Right lobe of liver (tissue), 6 donors: ENCODE results near the gene LRRFIP2. TPM values are rescaled to one million over a fixed set of nuclear protein-coding genes. Genes with fewer than 3 reads are reported as not detected.
A peak's percentile ranks its signal among the peaks of the same experiment; 100 is the strongest.

Source experiments
- ATAC-seq, 4 donors: fragments of 200-7000 bp; cut with Tn5 transposase; one replicate each; pipeline ENCODE4 v1.9.1; 2020; ENCODE audit warnings: mild to moderate bottlenecking in 4 of 4, moderate library complexity in 4 of 4
- DNase-seq, 3 donors: peaks; one replicate each; pipeline ENCODE4 v3.0.0-alpha.2; 2020
- H3K27ac ChIP-seq, 3 donors: fragments of 200-600 bp; one replicate each; pipeline ENCODE4 v1.8.0; 2022
- H3K27me3 ChIP-seq, 2 donors: fragments of 200-600 bp; one replicate each; pipeline ENCODE4 v1.8.0; 2022
- H3K36me3 ChIP-seq, 4 donors: fragments of 200-600 bp; sonication (generic) in 1 of 4; one replicate each; pipeline versions ENCODE4 v1.5.1 to v1.8.0; 2017 to 2022; ENCODE audit warnings: control low read depth in 1 of 4
- H3K4me1 ChIP-seq, 4 donors: fragments of 200-600 bp; sonication (generic) in 1 of 4; one replicate each; pipeline versions ENCODE4 v1.5.1 to v1.8.0; 2017 to 2022; ENCODE audit warnings: control low read depth in 1 of 4
- H3K4me3 ChIP-seq, 3 donors: fragments of 200-600 bp; one replicate each; pipeline ENCODE4 v1.8.0; 2022
- H3K9me3 ChIP-seq, 4 donors: fragments of 200-600 bp; sonication (generic) in 1 of 4; one replicate each; pipeline versions ENCODE4 v1.5.1 to v1.8.0; 2017 to 2022; ENCODE audit warnings: control low read depth in 1 of 4
- CTCF ChIP-seq, 4 donors: fragments of 200-600 bp in 3 of 4; fragments of 450-650 bp in 1 of 4; IDR thresholded peaks; one replicate each; pipeline versions ENCODE4 v1.5.1 to v1.8.0; 2016 to 2022; ENCODE audit warnings: antibody characterized with exemption in 4 of 4, mild to moderate bottlenecking in 2 of 4
- POLR2A ChIP-seq: fragments of 450-650 bp; IDR thresholded peaks from one replicate; pipeline ENCODE4 v1.6.1; 2017; ENCODE audit warnings: antibody characterized with exemption, mild to moderate bottlenecking
- WGBS: methylation state at CpG from one replicate; pipeline ENCODE4 v1.1.6; 2018; ENCODE audit warnings: low coverage, low lambda C conversion rate; ENCODE audit not compliant: insufficient coverage; ENCODE audit errors: missing lambda C conversion rate; 5-methylcytosine and 5-hydroxymethylcytosine counted together
- intact Hi-C, 2 donors: fragments of 100-400 bp; cut with DNase I; formaldehyde crosslinking; loops; one replicate each; pipeline versions ENCODE4 v1.11.2 to v1.14.1; 2022
- total RNA-seq, 6 experiments: library from RNA; depleted of rRNA in 2 of 6; stranded (reverse); fragments of >200 nt in 2 of 6; fragmentation: NEBNext Ultra II Directional in 3 of 6; extraction: Animal tissue kit (Norgen Biotek cat#: 25700) in 3 of 6; gene quantifications; one replicate each; pipeline versions ENCODE4 v1.1.0 to v1.2.4, GENCODE V29; 2016 to 2023
- donor health status: DM: no; HTN: yes; CAD: no.
- donor health status: DM: no; HTN: no; CAD: no.
- donor health status: DM: no; HTN: no; CAD: no.
- donor health status: DM: no; HTN: yes; CAD: no.
- donor health status: DM: no; HTN: yes; CAD: no.

Gene LRRFIP2
- total RNA-seq, 6 experiments from 2014 or later, result 32.8 to 46.1 (median 39.6) TPM

GRCh38 chr3:37129871-37130270, 44.5 kb downstream of the LRRFIP2 start:
- Histone ChIP-seq H3K9me3 (no peaks in the 10 kb centered on the region), H3K36me3 (no peaks in the 10 kb centered on the region), H3K27me3 (no peaks in the 10 kb centered on the region), H3K4me3 (no peak overlapping the region), H3K27ac (peak overlapping the region in 1 of 3 donors; percentile 4), H3K4me1 (peaks cover 0 to 65% (median 11%) of the 10 kb centered on the region in 4 donors)
- 90% methylated on average over 3 of the region's 3 CpGs for WGBS
- TF ChIP-seq CTCF (IDR thresholded peaks at IDR 0.05), result no peak
- TF ChIP-seq POLR2A, result no peak
- intact Hi-C loops, result no loop called here
- ATAC-seq, result no peak
- no peak for DNase-seq

- WGBS, result 27% methylated on average over 1 of the region's 1 CpG
- intact Hi-C loops, result no loop called here
- Histone ChIP-seq H3K27me3 (no peaks in the 10 kb centered on the region), H3K4me1 (peaks cover 0 to 54% (median 8%) of the 10 kb centered on the region in 4 donors), H3K9me3 (no peaks in the 10 kb centered on the region), H3K4me3 (no peak overlapping the region), H3K36me3 (no peaks in the 10 kb centered on the region), H3K27ac (peak overlapping the region; percentile 14 to 66 (median 63))
- ATAC-seq (peak; percentile 87 to 93 (median 92)), DNase-seq (no peak)
- TF ChIP-seq POLR2A, result peak; percentile 34
- TF ChIP-seq CTCF (IDR thresholded peaks at IDR 0.05), result no peak
Observed at GRCh38 chr3:37127340-37127739, 47.0 kb downstream of the LRRFIP2 start.

- peak overlapping the region in 2 of 3 donors; percentile 58 to 66 for H3K27ac ChIP-seq
- ATAC-seq (no peak), DNase-seq (no peak)
- H3K4me1 ChIP-seq, result peaks cover 0 to 49% (median 8%) of the 10 kb centered on the region in 4 donors
- no peaks in the 10 kb centered on the region for H3K27me3 ChIP-seq
- TF ChIP-seq POLR2A (no peak), CTCF (IDR thresholded peaks at IDR 0.05) (no peak)
- intact Hi-C loops, result no loop called here
- H3K4me3 ChIP-seq, result no peak overlapping the region
- no peaks in the 10 kb centered on the region for H3K36me3 ChIP-seq
- H3K9me3 ChIP-seq, result no peaks in the 10 kb centered on the region
Observed at GRCh38 chr3:37126856-37127255, 47.5 kb downstream of the LRRFIP2 start.

GRCh38 chr3:37125195-37126073, 48.9 kb downstream of the LRRFIP2 start:
- no peak for TF ChIP-seq CTCF (IDR thresholded peaks at IDR 0.05)
- TF ChIP-seq POLR2A, result no peak
- no peaks in the 10 kb centered on the region for H3K27me3 ChIP-seq
- H3K27ac ChIP-seq, result peak overlapping the region in 2 of 3 donors; percentile 58 to 66
- H3K9me3 ChIP-seq, result no peaks in the 10 kb centered on the region
- H3K36me3 ChIP-seq, result no peaks in the 10 kb centered on the region
- H3K4me3 ChIP-seq, result no peak overlapping the region
- peaks cover 0 to 41% (median 8%) of the 10 kb centered on the region in 4 donors for H3K4me1 ChIP-seq
- 25% methylated on average over 1 of the region's 1 CpG for WGBS
- intact Hi-C loops, result no loop called here
- no peak for ATAC-seq
- no peak for DNase-seq
